HepG2 (cell line): ENCODE measurements around the gene CD40. TPM values are rescaled to one million over a fixed set of nuclear protein-coding genes. Genes with fewer than 3 reads are reported as not detected.

Experiments used
- ATAC-seq: fragments of 200-7000 bp; cut with Tn5 transposase; 3 replicates; pipeline ENCODE4 v1.9.1; 2020; ENCODE audit warnings: mild to moderate bottlenecking, moderate library complexity
- BruUV-seq: library from RNA; stranded (reverse); fragments of 400-500 nt; replicated peaks from 2 replicates; lab custom pipeline; 2021; lab: Mats Ljungman, UMichigan
- CTCF ChIA-PET: fragments of 300-600 bp; formaldehyde crosslinking; extraction: SDS; loops from one replicate; lab custom pipeline; 2021; ENCODE audit warnings: low total read pairs, inconsistent platforms, low intra/inter-chr PET ratio; lab: Yijun Ruan, JAX
- POLR2A ChIA-PET: fragments of 350-600 bp; sonication (Branson Sonifier 250); formaldehyde crosslinking; loops from one replicate; lab custom pipeline; 2020; ENCODE audit warnings: antibody characterized with exemption, inconsistent platforms; lab: Yijun Ruan, JAX
- DNase-seq: peaks from one replicate; pipeline ENCODE4 v3.0.0-alpha.2; 2015; ENCODE audit warnings: low spot score
- FAIRE-seq: peaks from 3 replicates; lab custom pipeline; 2011; peaks lifted over from hg19 to GRCh38; lab: Jason Lieb, UNC
- H2AFZ ChIP-seq: one replicate; pipeline ENCODE4 v1.6.1; 2011; ENCODE audit warnings: low read length, inconsistent platforms
- H3K27ac ChIP-seq: fragments of 300-600 bp; 3 replicates; pipeline ENCODE4 v1.8.0; 2011; ENCODE audit warnings: mixed run types, mild to moderate bottlenecking, mixed read lengths, low read length, inconsistent platforms; ENCODE audit not compliant: insufficient read depth; ENCODE audit errors: extremely low read length
- H3K27me3 ChIP-seq, 2 experiments: fragments of 200-600 bp in 1 of 2; 2 replicates in 1 of 2; 3 replicates in 1 of 2; pipeline versions ENCODE4 v1.6.0 to v1.8.0; 2011; ENCODE audit warnings: low read length in 2 of 2, mild to moderate bottlenecking in 2 of 2, moderate library complexity in 2 of 2, inconsistent platforms in 1 of 2; ENCODE audit not compliant: insufficient read depth in 2 of 2, control insufficient read depth in 1 of 2
- H3K36me3 ChIP-seq, 2 experiments: fragments of 200-600 bp in 1 of 2; replicated peaks in 1 of 2; 2 replicates in 1 of 2; 3 replicates in 1 of 2; pipeline versions ENCODE4 v1.5.1 to v1.8.0; 2011; ENCODE audit warnings: low read length in 2 of 2, inconsistent platforms in 1 of 2; ENCODE audit not compliant: insufficient read depth in 2 of 2, control insufficient read depth in 1 of 2
- H3K4me1 ChIP-seq: 2 replicates; pipeline ENCODE4 v1.5.1; 2012; ENCODE audit warnings: low read length, inconsistent platforms; ENCODE audit not compliant: insufficient read depth
- H3K4me2 ChIP-seq: 2 replicates; pipeline ENCODE4 v1.6.0; 2011; ENCODE audit warnings: low read depth, low read length, inconsistent platforms
- H3K4me3 ChIP-seq, 3 experiments: fragments of 200-600 bp in 1 of 3; sonication (generic), shearing (Covaris generic) in 1 of 3; replicated peaks in 1 of 3; 2 replicates each; pipeline ENCODE4 v1.5.1; 2011 to 2016; ENCODE audit warnings: low read length in 3 of 3, inconsistent platforms in 2 of 3, low read depth in 2 of 3, mild to moderate bottlenecking in 2 of 3, control low read depth in 1 of 3, mixed read lengths in 1 of 3; ENCODE audit not compliant: insufficient read depth in 1 of 3
- H3K79me2 ChIP-seq: one replicate; pipeline ENCODE4 v1.6.1; 2011; ENCODE audit warnings: low read length, inconsistent platforms; ENCODE audit not compliant: insufficient read depth
- H3K9ac ChIP-seq: 2 replicates; pipeline ENCODE4 v1.6.0; 2011; ENCODE audit warnings: mild to moderate bottlenecking, low read depth, low read length, inconsistent platforms; ENCODE audit not compliant: insufficient read depth
- H3K9me3 ChIP-seq: 2 replicates; pipeline ENCODE4 v1.5.1; 2012; ENCODE audit warnings: mild to moderate bottlenecking, low read length
- H4K20me1 ChIP-seq: 2 replicates; pipeline ENCODE4 v1.6.0; 2011; ENCODE audit warnings: inconsistent platforms, mild to moderate bottlenecking, low read length, moderate library complexity; ENCODE audit not compliant: insufficient read depth
- FIP1L1 ChIP-seq: fragments of 200-400 bp; formaldehyde crosslinking; IDR thresholded peaks from 2 replicates; pipeline ENCODE4 v1.6.1; 2018; ENCODE audit warnings: low read depth, mild to moderate bottlenecking, low read length, moderate library complexity, borderline replicate concordance; ENCODE audit not compliant: insufficient read depth
- GABPB1 ChIP-seq: IDR thresholded peaks from 2 replicates; pipeline ENCODE4 v1.6.1; 2016; ENCODE audit warnings: mild to moderate bottlenecking, missing genetic modification reagents, moderate library complexity, missing compliant biosample characterization
- GZF1 ChIP-seq: sonication (generic); formaldehyde crosslinking; IDR thresholded peaks from 2 replicates; pipeline ENCODE4 v1.5.1; 2020; ENCODE audit warnings: mild to moderate bottlenecking, missing genetic modification reagents
- HNF1A ChIP-seq, 2 experiments: sonication (generic) in 1 of 2; formaldehyde crosslinking in 1 of 2; IDR thresholded peaks; 2 replicates each; pipeline versions ENCODE4 v1.4.0 to v1.6.1; 2016 to 2020; ENCODE audit warnings: borderline replicate concordance in 1 of 2, low read depth in 1 of 2, mild to moderate bottlenecking in 1 of 2, missing genetic modification reagents in 1 of 2
- MAFF ChIP-seq: IDR thresholded peaks from 2 replicates; pipeline ENCODE4 v1.6.1; 2011; ENCODE audit warnings: low read depth, low read length, improper control_type of control experiment
- MXD4 ChIP-seq: IDR thresholded peaks from 2 replicates; pipeline ENCODE4 v1.6.1; 2016; ENCODE audit warnings: mild to moderate bottlenecking, missing biosample characterization, missing genetic modification reagents
- NR2F1 ChIP-seq, 2 experiments: fragments of 450-650 bp in 1 of 2; formaldehyde crosslinking in 1 of 2; IDR thresholded peaks; 2 replicates each; pipeline versions ENCODE4 v1.5.0 to v1.6.1; 2016 to 2020; ENCODE audit warnings: mild to moderate bottlenecking in 1 of 2, missing compliant biosample characterization in 1 of 2, missing genetic modification reagents in 1 of 2, moderate library complexity in 1 of 2
- NR2F2 ChIP-seq: IDR thresholded peaks from 2 replicates; pipeline ENCODE4 v1.6.1; 2012; ENCODE audit warnings: low read depth, inconsistent platforms, borderline replicate concordance
- POLR2AphosphoS2 ChIP-seq: IDR thresholded peaks from 2 replicates; pipeline ENCODE4 v1.6.1; 2011; ENCODE audit warnings: low read depth, low read length, improper control_type of control experiment
- RBM39 ChIP-seq: fragments of 200-400 bp; formaldehyde crosslinking; IDR thresholded peaks from one replicate; pipeline ENCODE4 v1.6.1; 2018; ENCODE audit warnings: antibody characterized with exemption, mild to moderate bottlenecking, low read depth, low read length; ENCODE audit not compliant: poor library complexity, severe bottlenecking
- RFX5 ChIP-seq: IDR thresholded peaks from 2 replicates; pipeline ENCODE4 v1.6.1; 2011; ENCODE audit warnings: low read depth, low read length, improper control_type of control experiment
- TFDP2 ChIP-seq: sonication (generic); formaldehyde crosslinking; IDR thresholded peaks from 2 replicates; pipeline ENCODE4 v1.4.0; 2020; ENCODE audit warnings: missing genetic modification reagents
- U2AF1 ChIP-seq: fragments of 200-400 bp; formaldehyde crosslinking; optimal IDR thresholded peaks from 2 replicates; pipeline ENCODE3; 2017; ENCODE audit warnings: mild to moderate bottlenecking, low read depth, low read length
- ZBTB38 ChIP-seq: sonication (generic); formaldehyde crosslinking; IDR thresholded peaks from 2 replicates; pipeline ENCODE4 v1.5.1; 2020; ENCODE audit warnings: mild to moderate bottlenecking, missing genetic modification reagents
- ZFAT ChIP-seq: sonication (generic); formaldehyde crosslinking; conservative IDR thresholded peaks from 2 replicates; pipeline ENCODE4 v1.8.1; 2023; ENCODE audit warnings: missing genetic modification reagents, inconsistent platforms
- ZFY ChIP-seq: sonication (generic); formaldehyde crosslinking; IDR thresholded peaks from 2 replicates; pipeline ENCODE4 v1.4.0; 2020; ENCODE audit warnings: missing genetic modification reagents
- ZNF383 ChIP-seq: sonication (generic); formaldehyde crosslinking; IDR thresholded peaks from 2 replicates; pipeline ENCODE4 v1.4.0; 2020; ENCODE audit warnings: missing genetic modification reagents, mild to moderate bottlenecking, borderline replicate concordance
- ZNF75D ChIP-seq: sonication (generic); formaldehyde crosslinking; IDR thresholded peaks from 2 replicates; pipeline ENCODE4 v1.8.1; 2023; ENCODE audit warnings: missing genetic modification reagents, mild to moderate bottlenecking, borderline replicate concordance
- ZSCAN12 ChIP-seq: sonication (generic); formaldehyde crosslinking; IDR thresholded peaks from 2 replicates; pipeline ENCODE4 v1.9.0; 2021; ENCODE audit warnings: mild to moderate bottlenecking, missing genetic modification reagents
- WGBS: methylation state at CpG from one replicate; pipeline ENCODE4 v1.1.6; 2017; ENCODE audit warnings: low lambda C conversion rate; 5-methylcytosine and 5-hydroxymethylcytosine counted together
- in situ Hi-C: cut with HindIII; loops from 2 replicates; pipeline ENCODE4 v1.10.0; 2017; ENCODE audit warnings: low pct_unique_long_range_greater_than_20kb; ENCODE audit not compliant: extremely low pct_ligation_motif_present
- intact Hi-C: fragments of 100-400 bp; cut with micrococcal nuclease; formaldehyde crosslinking; loops from one replicate; pipeline ENCODE4 v1.10.0; 2022; ENCODE audit not compliant: unreplicated experiment
- polyA plus RNA-seq, 8 experiments: library from polyadenylated mRNA; depleted of rRNA in 3 of 8; stranded (reverse) in 7 of 8; unstranded in 1 of 8; fragments of >200 nt; fragmentation: Illumina TruSeq in 4 of 8; extraction: Trizol in 4 of 8; gene quantifications; 2 replicates each; pipeline versions ENCODE4 v1.2.1 to v1.2.3, GENCODE V29; 2011 to 2016; ENCODE audit warnings: low read depth in 4 of 8, missing spikeins in 1 of 8, mixed read lengths in 1 of 8; ENCODE audit not compliant: insufficient read depth in 1 of 8
- total RNA-seq, 5 experiments: library from RNA; depleted of rRNA; stranded (reverse); fragments of >200 nt; fragmentation: Illumina TruSeq; extraction: Trizol; gene quantifications; 2 replicates each; pipeline ENCODE4 v1.2.3, GENCODE V29; 2016; ENCODE audit warnings: low read depth in 1 of 5

Gene CD40
- total and polyA plus RNA-seq, 2 of the 13 experiments (the other 11 are each of a cell fraction or from before 2014, with no cell fraction given), result 4.6 to 13.4 TPM

GRCh38 chr20:46126440-46127056, 8.4 kb downstream of the CD40 start:
- DNase-seq, result peak; percentile 74
- peak; percentile 56 for ATAC-seq
- in situ Hi-C loops, result no loop called here
- intact Hi-C loops, result no loop called here
- Histone ChIP-seq H3K79me2 (no peaks in the 10 kb centered on the region), H3K9ac (no peak overlapping the region), H3K27me3 (peaks cover 6 to 52% of the 10 kb centered on the region in 2 experiments; a peak in 4 of 5 replicates), H3K4me3 (no peak overlapping the region), H4K20me1 (peaks cover 2% of the 10 kb centered on the region; the same call in 1 of the 2 replicates), H3K27ac (no peak overlapping the region), H3K4me1 (peaks cover 20% of the 10 kb centered on the region), H3K9me3 (no peaks in the 10 kb centered on the region), H3K4me2 (no peak overlapping the region; the same call in 1 of the 2 replicates), H3K36me3 (no peaks in the 10 kb centered on the region), H2AFZ (no peak overlapping the region)
- CTCF ChIA-PET, result no interaction called here
- FAIRE-seq, result peak; percentile 47
- POLR2A ChIA-PET, result no interaction called here
- no TSS peak for BruUV-seq
- WGBS, result 17% methylated on average over 5 of the region's 5 CpGs
- TF ChIP-seq ZFY (CRISPR knock-in tag) (no peak), MAFF (no peak), GZF1 (CRISPR knock-in tag) (no peak), ZSCAN12 (CRISPR knock-in tag) (no peak), TFDP2 (no peak), HNF1A (IDR thresholded peaks at IDR 0.05; ENCODE audit: low read depth) (no peak), HNF1A (CRISPR knock-in tag; IDR thresholded peaks at IDR 0.05; ENCODE audit: borderline replicate concordance) (no peak), POLR2AphosphoS2 (no peak), NR2F2 (no peak), MXD4 (CRISPR knock-in tag) (no peak), U2AF1 (no peak), RBM39 (no peak), ZNF383 (CRISPR knock-in tag) (no peak), FIP1L1 (no peak), ZBTB38 (CRISPR knock-in tag) (no peak), NR2F1 (CRISPR knock-in tag; IDR thresholded peaks at IDR 0.05) (no peak), GABPB1 (no peak), RFX5 (no peak), ZFAT (no peak), ZNF75D (no peak)
